IMR-90 (cell line): ENCODE data around the gene EHMT1. TPM values are rescaled to one million over a fixed set of nuclear protein-coding genes. Genes with fewer than 3 reads are reported as not detected.

Experiments used
- ATAC-seq: fragments of 200-7000 bp; cut with Tn5 transposase; 2 replicates; pipeline ENCODE4 v1.9.1; 2020; ENCODE audit warnings: low read depth, mild to moderate bottlenecking, moderate library complexity
- BruUV-seq: library from RNA; stranded (reverse); fragments of 400-500 nt; replicated peaks from 2 replicates; lab custom pipeline; 2021; lab: Mats Ljungman, UMichigan
- CTCF ChIA-PET: fragments of 300-600 bp; formaldehyde crosslinking; extraction: SDS; loops from one replicate; lab custom pipeline; 2021; ENCODE audit warnings: antibody characterized with exemption; lab: Yijun Ruan, JAX
- POLR2A ChIA-PET: fragments of 300-600 bp; sonication (Branson Sonifier 250); formaldehyde crosslinking; loops from one replicate; lab custom pipeline; 2022; ENCODE audit warnings: antibody characterized with exemption; ENCODE audit not compliant: unreplicated experiment; lab: Charles Lee
- DNase-seq: peaks from one replicate; pipeline ENCODE4 v3.0.0; 2013
- H2AFZ ChIP-seq: replicated peaks from 2 replicates; pipeline ENCODE3; 2013; ENCODE audit warnings: low read length, mild to moderate bottlenecking; ENCODE audit not compliant: poor library complexity
- H2AK5ac ChIP-seq: 2 replicates; pipeline ENCODE4 v1.6.1; 2013; ENCODE audit warnings: low read depth, low read length, inconsistent platforms
- H2AK9ac ChIP-seq: replicated peaks from 2 replicates; pipeline ENCODE3; 2013; ENCODE audit warnings: mild to moderate bottlenecking, low read depth, low read length, moderate library complexity; ENCODE audit not compliant: poor library complexity
- H2BK120ac ChIP-seq: 2 replicates; pipeline ENCODE4 v1.6.1; 2013; ENCODE audit warnings: low read depth, low read length, inconsistent platforms
- H2BK15ac ChIP-seq: 3 replicates; pipeline ENCODE4 v1.6.1; 2013; ENCODE audit warnings: low read depth, low read length, inconsistent platforms
- H2BK20ac ChIP-seq: 2 replicates; pipeline ENCODE4 v1.6.1; 2013; ENCODE audit warnings: low read depth, mild to moderate bottlenecking, inconsistent platforms, low read length, moderate library complexity
- H2BK5ac ChIP-seq: 2 replicates; pipeline ENCODE4 v1.6.1; 2013; ENCODE audit warnings: mild to moderate bottlenecking, low read depth, low read length, inconsistent platforms; ENCODE audit not compliant: poor library complexity, severe bottlenecking
- H3K14ac ChIP-seq: replicated peaks from 2 replicates; pipeline ENCODE4 v1.6.1; 2013; ENCODE audit warnings: low read depth, low read length, inconsistent platforms
- H3K18ac ChIP-seq: 2 replicates; pipeline ENCODE4 v1.6.1; 2013; ENCODE audit warnings: low read depth, low read length, control low read depth
- H3K23ac ChIP-seq: 2 replicates; pipeline ENCODE4 v1.6.1; 2013; ENCODE audit warnings: low read depth, low read length, inconsistent platforms
- H3K27ac ChIP-seq: 2 replicates; pipeline ENCODE4 v1.5.1; 2013; ENCODE audit warnings: mild to moderate bottlenecking, control low read depth, low read length; ENCODE audit not compliant: insufficient read depth
- H3K27me3 ChIP-seq: 2 replicates; pipeline ENCODE4 v1.6.1; 2013; ENCODE audit warnings: low read length; ENCODE audit not compliant: control insufficient read depth, insufficient read depth
- H3K36me3 ChIP-seq: 2 replicates; pipeline ENCODE4 v1.6.1; 2013; ENCODE audit warnings: low read length, mixed read lengths; ENCODE audit not compliant: control insufficient read depth, insufficient read depth
- H3K4ac ChIP-seq: 2 replicates; pipeline ENCODE4 v1.6.1; 2013; ENCODE audit warnings: low read depth, low read length, inconsistent platforms
- H3K4me1 ChIP-seq: 2 replicates; pipeline ENCODE4 v1.6.1; 2013; ENCODE audit warnings: low read length, mixed read lengths; ENCODE audit not compliant: control insufficient read depth, insufficient read depth
- H3K4me2 ChIP-seq: 2 replicates; pipeline ENCODE4 v1.6.1; 2013; ENCODE audit warnings: low read depth, mild to moderate bottlenecking, control low read depth, low read length, moderate library complexity
- H3K4me3 ChIP-seq: 2 replicates; pipeline ENCODE4 v1.5.1; 2013; ENCODE audit warnings: low read depth, mild to moderate bottlenecking, control low read depth, low read length, moderate library complexity; ENCODE audit not compliant: insufficient read depth
- H3K56ac ChIP-seq: 2 replicates; pipeline ENCODE4 v1.6.1; 2013; ENCODE audit warnings: low read length, inconsistent platforms; ENCODE audit not compliant: insufficient read depth; ENCODE audit errors: extremely low read depth
- H3K79me1 ChIP-seq, 2 experiments: 2 replicates each; pipeline ENCODE4 v1.6.1; 2013; ENCODE audit warnings: low read length in 2 of 2, inconsistent platforms in 1 of 2, low read depth in 1 of 2
- H3K9ac ChIP-seq: 2 replicates; pipeline ENCODE4 v1.6.1; 2013; ENCODE audit warnings: low read depth, low read length, control low read depth
- H3K9me1 ChIP-seq: 2 replicates; pipeline ENCODE4 v1.6.1; 2013; ENCODE audit warnings: low read length, inconsistent platforms; ENCODE audit not compliant: insufficient read depth
- H3K9me3 ChIP-seq: 2 replicates; pipeline ENCODE4 v1.6.1; 2013; ENCODE audit warnings: low read length; ENCODE audit not compliant: control insufficient read depth, insufficient read depth
- H4K20me1 ChIP-seq: 2 replicates; pipeline ENCODE4 v1.6.1; 2013; ENCODE audit warnings: low read length, inconsistent platforms; ENCODE audit not compliant: insufficient read depth
- H4K5ac ChIP-seq: 2 replicates; pipeline ENCODE4 v1.6.1; 2013; ENCODE audit warnings: mild to moderate bottlenecking, low read depth, low read length, control low read depth
- H4K8ac ChIP-seq, 2 experiments: 2 replicates each; pipeline ENCODE4 v1.6.1; 2013; ENCODE audit warnings: low read depth in 2 of 2, low read length in 2 of 2, control low read depth in 1 of 2, inconsistent platforms in 1 of 2
- H4K91ac ChIP-seq: 2 replicates; pipeline ENCODE4 v1.6.1; 2013; ENCODE audit warnings: low read depth, low read length, inconsistent platforms; ENCODE audit not compliant: insufficient read depth
- BHLHE40 ChIP-seq: fragments of 150-350 bp; IDR thresholded peaks from 2 replicates; pipeline ENCODE4 v1.6.1; 2016; ENCODE audit warnings: mild to moderate bottlenecking, low read depth, low read length
- CEBPB ChIP-seq: IDR thresholded peaks from 2 replicates; pipeline ENCODE4 v1.6.1; 2012; ENCODE audit warnings: low read depth, low read length, improper control_type of control experiment
- CHD1 ChIP-seq: IDR thresholded peaks from 2 replicates; pipeline ENCODE4 v1.6.1; 2012; ENCODE audit warnings: low read depth, low read length, improper control_type of control experiment
- CTCF ChIP-seq: conservative IDR thresholded peaks from 2 replicates; pipeline ENCODE4 v1.5.1; 2012; ENCODE audit warnings: mild to moderate bottlenecking, low read depth, low read length, improper control_type of control experiment
- ELK1 ChIP-seq: fragments of 150-350 bp; IDR thresholded peaks from 2 replicates; pipeline ENCODE4 v1.6.1; 2016; ENCODE audit warnings: low read depth, mild to moderate bottlenecking, low read length, moderate library complexity, borderline replicate concordance
- FOS ChIP-seq: fragments of 150-350 bp; IDR thresholded peaks from 2 replicates; pipeline ENCODE4 v1.6.1; 2016; ENCODE audit warnings: low read depth, low read length
- MAFK ChIP-seq: IDR thresholded peaks from 2 replicates; pipeline ENCODE4 v1.6.1; 2012; ENCODE audit warnings: low read depth, low read length, improper control_type of control experiment
- MAZ ChIP-seq: IDR thresholded peaks from 2 replicates; pipeline ENCODE4 v1.6.1; 2012; ENCODE audit warnings: low read depth, mild to moderate bottlenecking, low read length, improper control_type of control experiment, moderate library complexity, borderline replicate concordance
- MXI1 ChIP-seq: IDR thresholded peaks from 2 replicates; pipeline ENCODE4 v1.6.1; 2012; ENCODE audit warnings: low read depth, mild to moderate bottlenecking, low read length, moderate library complexity, borderline replicate concordance
- NFE2L2 ChIP-seq: fragments of 150-350 bp; IDR thresholded peaks from 2 replicates; pipeline ENCODE4 v1.6.1; 2016; ENCODE audit warnings: low read depth, mild to moderate bottlenecking, low read length
- POLR2A ChIP-seq: IDR thresholded peaks from 2 replicates; pipeline ENCODE4 v1.6.1; 2012; ENCODE audit warnings: mild to moderate bottlenecking, low read depth, low read length
- RAD21 ChIP-seq: IDR thresholded peaks from 2 replicates; pipeline ENCODE4 v1.6.1; 2012; ENCODE audit warnings: low read length, improper control_type of control experiment
- RCOR1 ChIP-seq: IDR thresholded peaks from 2 replicates; pipeline ENCODE4 v1.6.1; 2012; ENCODE audit warnings: mild to moderate bottlenecking, low read length, improper control_type of control experiment; ENCODE audit not compliant: insufficient replicate concordance
- RFX5 ChIP-seq: IDR thresholded peaks from 2 replicates; pipeline ENCODE4 v1.8.0; 2012; ENCODE audit warnings: low read depth, mild to moderate bottlenecking, low read length, moderate library complexity
- SMC3 ChIP-seq: fragments of 150-350 bp; IDR thresholded peaks from 2 replicates; pipeline ENCODE4 v1.6.1; 2016; ENCODE audit warnings: low read depth, mild to moderate bottlenecking, antibody characterized with exemption, low read length, moderate library complexity
- USF2 ChIP-seq: fragments of 150-350 bp; IDR thresholded peaks from 2 replicates; pipeline ENCODE4 v1.6.1; 2017; ENCODE audit warnings: mild to moderate bottlenecking, antibody characterized with exemption, low read length, low read depth
- WGBS, 2 experiments: methylation state at CpG; one replicate each; pipeline versions ENCODE4 v1.1.5 to v1.1.7; 2013; ENCODE audit warnings: missing lambda C conversion rate in 2 of 2; ENCODE audit not compliant: insufficient read length in 1 of 2; ENCODE audit errors: extremely low coverage in 2 of 2; 5-methylcytosine and 5-hydroxymethylcytosine counted together
- dilution Hi-C: fragments of 300-500 bp; cut with HindIII; formaldehyde crosslinking; loops from one replicate; pipeline ENCODE4 v1.14.3; 2018; ENCODE audit warnings: low sequenced_read_pairs; ENCODE audit not compliant: unreplicated experiment
- in situ Hi-C: fragments of 300-500 bp; cut with MboI; formaldehyde crosslinking; loops from 3 replicates; pipeline ENCODE4 v1.14.3; 2019; ENCODE audit warnings: low sequenced_read_pairs, inconsistent platforms, mixed read lengths
- intact Hi-C: fragments of 100-400 bp; cut with micrococcal nuclease; formaldehyde crosslinking; loops from 2 replicates; pipeline ENCODE4 v1.10.0; 2022
- polyA plus RNA-seq, 3 experiments: library from polyadenylated mRNA; depleted of rRNA; stranded (reverse); fragments of >200 nt; gene quantifications; 2 replicates each; pipeline ENCODE4 v1.2.3, GENCODE V29; 2012; ENCODE audit warnings: low replicate concordance in 1 of 3
- total RNA-seq: library from RNA; depleted of rRNA; stranded (reverse); fragments of >200 nt; gene quantifications from 2 replicates; pipeline ENCODE4 v1.2.3, GENCODE V29; 2012

Gene EHMT1
- total and polyA plus RNA-seq, 2 of the 4 experiments (the other 2 are of a cell fraction): 32.8 to 35.1 TPM

- no peaks in the 10 kb centered on the region for H3K27me3 ChIP-seq
- no peak overlapping the region for H4K91ac ChIP-seq
- no peak overlapping the region for H2AFZ ChIP-seq
- no peak overlapping the region for H3K18ac ChIP-seq
- no peaks in the 10 kb centered on the region for H3K9me3 ChIP-seq
- H3K27ac ChIP-seq: no peak overlapping the region
- H2BK15ac ChIP-seq: no peak overlapping the region
- no peak overlapping the region for H2BK5ac ChIP-seq
- H3K14ac ChIP-seq: no peak overlapping the region
- no peak overlapping the region for H3K4ac ChIP-seq
- 78% methylated on average over 3 of the region's 8 CpGs; no CpG with 5 or more reads in 1 of the 2 experiments for WGBS, 2 experiments
- no peak overlapping the region for H3K23ac ChIP-seq
- H4K8ac ChIP-seq: no peak overlapping the region
- intact Hi-C loops (loop anchor here (2.0 to 5.0 kb wide), 2 partner anchors 101 to 113 kb away; no protein-coding TSS in a partner anchor), in situ Hi-C loops (no loop called here), dilution Hi-C loops (no loop called here)
- no peak overlapping the region for H2BK120ac ChIP-seq
- ChIA-PET POLR2A (no interaction called here), CTCF (interaction anchor here (0.7 kb wide), 1 partner anchor 17 kb away, joined by 3 read pairs; no protein-coding TSS in a partner anchor)
- H2AK5ac ChIP-seq: no peak overlapping the region
- BruUV-seq: no TSS peak
- no peak overlapping the region for H3K9ac ChIP-seq
- H4K5ac ChIP-seq: no peak overlapping the region
- peaks cover 2% of the 10 kb centered on the region; the same call in 1 of the 2 replicates for H3K9me1 ChIP-seq
- H4K20me1 ChIP-seq: peaks cover 71% of the 10 kb centered on the region
- DNase-seq: no peak
- H3K4me2 ChIP-seq: no peak overlapping the region
- peaks cover 6% of the 10 kb centered on the region for H3K36me3 ChIP-seq
- no peak overlapping the region for H3K56ac ChIP-seq
- TF ChIP-seq FOS: no peak
- no peak for TF ChIP-seq USF2
- no peak for TF ChIP-seq MXI1
- no peak for TF ChIP-seq RAD21
- TF ChIP-seq NFE2L2: no peak
- TF ChIP-seq MAFK: no peak
- no peak for TF ChIP-seq POLR2A
- no peak for TF ChIP-seq MAZ
- no peak for TF ChIP-seq CTCF
- TF ChIP-seq SMC3: no peak
- no peak for TF ChIP-seq BHLHE40
- no peak for TF ChIP-seq RFX5
- TF ChIP-seq ELK1: no peak
- TF ChIP-seq CHD1: no peak
- TF ChIP-seq CEBPB: no peak
- TF ChIP-seq RCOR1: no peak
- no peak for ATAC-seq
- H2AK9ac ChIP-seq: no peak overlapping the region
- H3K4me3 ChIP-seq: no peak overlapping the region
- peaks cover 17% of the 10 kb centered on the region for H3K4me1 ChIP-seq
- H3K79me1 ChIP-seq: peaks cover 40 to 72% of the 10 kb centered on the region in 2 experiments
- no peak overlapping the region for H2BK20ac ChIP-seq
These were observed 52.9 kb downstream of the EHMT1 start for GRCh38 chr9:137671721-137672120.
